Medulla oblongata (tissue), 1 donor: ENCODE results near the gene INTS3.

Experiments
- DNase-seq: peaks from one replicate; pipeline ENCODE4 v3.0.0-alpha.2; 2015; ENCODE audit errors: extremely low spot score

Gene INTS3

GRCh38 chr1:153796786-153797659 lies 69.2 kb downstream of the INTS3 start:
- DNase-seq, result peak; percentile 74

DNA sequence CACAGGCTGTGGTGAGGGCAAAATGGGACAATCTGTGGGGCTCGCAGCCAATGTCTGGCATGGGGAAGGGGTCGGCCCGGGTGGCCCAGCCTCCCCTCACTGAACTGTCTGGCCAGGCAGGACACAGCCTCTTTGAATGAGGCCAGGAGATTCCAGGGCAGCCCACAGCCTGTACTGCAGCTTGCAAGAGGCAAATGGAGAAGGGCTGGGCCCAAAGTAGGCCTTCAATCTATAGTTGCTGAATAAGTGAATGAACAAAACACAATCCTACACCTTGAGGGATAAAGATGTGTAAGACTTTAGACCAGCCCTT lies 70.6 kb downstream of the INTS3 start:
- DNase-seq, result no peak

DNA sequence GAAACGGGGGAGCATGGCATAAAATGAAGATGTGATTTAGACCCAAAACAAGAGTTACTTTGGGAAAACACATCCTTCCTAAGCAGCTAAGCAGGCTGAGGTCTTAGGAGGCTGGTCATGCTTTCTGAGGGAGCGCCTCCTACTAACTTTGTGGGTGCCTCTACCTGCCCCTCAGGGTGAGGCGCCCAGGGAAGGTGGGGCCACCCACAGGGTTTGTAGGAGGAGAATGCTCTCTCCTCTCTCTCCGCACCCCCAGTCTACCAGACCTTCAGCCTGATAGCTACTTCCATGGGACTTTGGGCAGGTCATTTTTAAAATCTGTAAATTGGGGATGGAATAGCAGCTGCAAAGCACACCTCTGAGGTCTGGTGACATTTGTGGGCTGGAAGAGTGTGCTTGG lies 71.2 kb downstream of the INTS3 start:
- no peak for DNase-seq

- DNase-seq, result no peak
Measured at GRCh38 chr1:153799566-153800465, 72.0 kb downstream of the INTS3 start.

- DNase-seq, result no peak
Measured at GRCh38 chr1:153800516-153800915, 72.7 kb downstream of the INTS3 start.

GRCh38 chr1:153801028-153801625 lies 73.3 kb downstream of the INTS3 start:
- no peak for DNase-seq

GRCh38 chr1:153801786-153802697 lies 74.2 kb downstream of the INTS3 start:
- DNase-seq, result no peak

GRCh38 chr1:153803470-153804056 lies 75.7 kb downstream of the INTS3 start:
- no peak for DNase-seq

DNA sequence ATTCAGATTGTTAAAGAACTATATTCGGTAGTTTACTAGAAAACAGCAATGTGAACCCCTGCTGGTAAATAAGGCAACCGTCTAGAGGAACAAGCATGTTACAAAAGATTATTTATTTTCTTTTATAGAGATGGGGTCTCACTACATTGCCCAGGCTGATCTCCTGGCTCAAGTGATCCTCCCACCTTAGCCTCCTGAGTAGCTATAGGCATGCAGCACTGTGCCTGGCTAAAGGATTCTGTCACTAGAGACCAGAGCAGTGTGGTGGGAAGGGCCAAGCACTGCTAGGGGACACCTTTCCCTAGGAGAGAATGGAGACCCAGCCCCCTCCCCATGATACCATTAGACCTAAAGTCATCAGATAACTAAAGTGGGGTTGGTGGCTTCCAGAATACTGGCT lies 76.3 kb downstream of the INTS3 start:
- DNase-seq, result no peak

DNA sequence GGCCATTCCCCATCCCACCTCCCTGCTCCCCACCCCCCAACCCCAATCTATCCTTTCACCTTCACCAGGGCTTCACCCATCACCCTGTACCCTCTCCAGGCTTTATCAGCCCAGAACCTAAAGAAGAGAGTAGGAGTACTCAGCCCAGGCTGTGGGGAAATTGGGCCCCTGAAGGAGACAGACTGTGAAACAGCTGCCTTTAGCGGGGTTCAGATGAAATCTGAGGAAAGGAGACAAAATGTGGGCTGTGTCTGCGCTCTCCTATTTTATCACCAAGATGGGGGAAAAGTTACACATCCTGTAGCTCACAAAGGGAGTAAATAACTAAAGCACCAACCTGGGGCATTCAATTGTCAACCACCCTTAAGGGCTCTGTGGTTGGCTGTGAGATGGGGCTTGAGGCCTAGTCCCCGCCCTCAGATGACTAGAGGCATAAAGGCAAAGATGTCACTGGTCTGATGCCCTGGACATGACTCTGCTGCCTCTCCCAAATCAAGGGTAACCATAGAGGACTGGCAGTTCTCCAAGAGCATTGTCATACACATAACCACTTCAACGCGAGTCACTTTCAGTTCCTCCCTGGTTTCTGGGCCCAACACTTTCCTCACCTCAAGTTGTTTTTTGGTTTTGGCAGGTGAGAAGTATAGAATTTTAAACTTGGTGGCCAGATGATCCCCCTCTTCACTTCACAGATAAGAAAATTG lies 77.3 kb downstream of the INTS3 start:
- DNase-seq, result peak; percentile 74

DNA sequence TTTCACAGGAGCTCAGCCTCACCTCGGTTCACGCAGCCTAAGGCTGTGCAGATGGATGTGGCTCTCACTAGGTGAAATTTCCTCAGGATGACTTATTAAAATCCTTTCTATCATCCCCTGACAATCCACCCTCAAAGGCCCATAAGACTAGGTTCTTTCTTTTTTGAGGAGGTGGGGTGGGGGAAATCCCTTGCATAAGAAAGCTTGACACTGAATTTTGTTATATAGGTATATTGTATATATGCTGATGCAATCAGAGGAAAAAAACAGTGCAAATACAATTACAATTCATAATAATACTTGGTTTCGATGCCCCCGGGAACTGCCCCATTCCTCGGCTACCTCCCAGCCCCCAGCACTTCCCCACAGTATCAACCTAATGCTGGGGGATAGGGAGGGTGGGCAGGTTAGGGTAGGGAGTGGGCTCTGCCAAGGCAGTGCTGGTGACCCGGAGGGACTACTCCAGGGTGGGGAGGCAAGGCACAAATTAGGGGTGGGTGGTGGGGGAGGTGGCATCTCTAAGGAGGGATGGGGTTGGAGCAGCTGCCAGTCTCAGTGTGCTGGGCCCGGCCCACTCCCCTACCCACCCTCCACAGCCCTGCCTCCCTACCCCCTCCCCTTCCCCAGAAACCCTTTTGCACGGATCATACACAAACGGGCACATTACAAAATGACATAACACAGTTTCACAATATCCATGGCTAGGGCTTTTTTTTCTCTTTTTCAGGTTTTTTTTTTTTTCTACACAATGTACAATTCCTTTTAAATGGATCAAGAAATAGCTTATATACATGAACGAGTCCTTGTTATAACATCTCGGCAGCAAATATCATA lies 78.3 kb downstream of the INTS3 start:
- no peak for DNase-seq

- DNase-seq, result no peak
Measured at GRCh38 chr1:153816283-153816889, 88.5 kb downstream of the INTS3 start.

GRCh38 chr1:153818876-153819275 lies 91.0 kb downstream of the INTS3 start:
- DNase-seq, result no peak
